Suprapubic skin (tissue), 4 donors: ENCODE data around the gene SMLR1. TPM values are rescaled to one million over a fixed set of nuclear protein-coding genes. Genes with fewer than 3 reads are reported as not detected.

Experiments used
- DNase-seq, 2 donors: peaks; one replicate each; pipeline ENCODE4 v3.0.0-alpha.2; 2019; ENCODE audit warnings: low spot score in 2 of 2
- H3K27ac ChIP-seq: fragments of 200-600 bp; sonication (generic); one replicate; pipeline ENCODE4 v1.5.1; 2019
- H3K27me3 ChIP-seq: fragments of 200-600 bp; sonication (generic); one replicate; pipeline ENCODE4 v1.5.1; 2019
- H3K36me3 ChIP-seq: fragments of 200-600 bp; sonication (generic); one replicate; pipeline ENCODE4 v1.5.1; 2019
- H3K4me1 ChIP-seq: fragments of 200-600 bp; sonication (generic); one replicate; pipeline ENCODE4 v1.5.1; 2019
- H3K4me3 ChIP-seq: fragments of 200-600 bp; sonication (generic); one replicate; pipeline ENCODE4 v1.5.1; 2019; ENCODE audit warnings: mild to moderate bottlenecking
- H3K9me3 ChIP-seq: fragments of 200-600 bp; sonication (generic); one replicate; pipeline ENCODE4 v1.5.1; 2019
- EP300 ChIP-seq: sonication (generic); formaldehyde crosslinking; IDR thresholded peaks from one replicate; pipeline ENCODE4 v1.6.1; 2017; ENCODE audit warnings: antibody characterized with exemption
- POLR2A ChIP-seq, 2 donors: fragments of 450-650 bp; IDR thresholded peaks; one replicate each; pipeline ENCODE4 v1.6.1; 2017; ENCODE audit warnings: antibody characterized with exemption in 2 of 2, mild to moderate bottlenecking in 2 of 2, moderate library complexity in 2 of 2
- POLR2AphosphoS5 ChIP-seq, 3 donors: sonication (generic); formaldehyde crosslinking; IDR thresholded peaks; one replicate each; pipeline ENCODE4 v1.6.1; 2017; ENCODE audit warnings: antibody characterized with exemption in 3 of 3
- WGBS: methylation state at CpG from one replicate; pipeline ENCODE4 v1.1.5; 2018; 5-methylcytosine and 5-hydroxymethylcytosine counted together
- total RNA-seq, 4 donors: library from RNA; depleted of rRNA; stranded (reverse); fragments of >200 nt; gene quantifications; one replicate each; pipeline ENCODE4 v1.1.0, GENCODE V29; 2016
- TF ChIP-seq, protein P1 (sequence below), 2 donors: fragments of 200-600 bp in 1 of 2; fragments of 450-650 bp in 1 of 2; sonication (generic) in 1 of 2; IDR thresholded peaks; one replicate each; pipeline ENCODE4 v1.5.1; 2016 to 2019; ENCODE audit warnings: antibody characterized with exemption in 2 of 2, mild to moderate bottlenecking in 1 of 2, moderate library complexity in 1 of 2

The SMLR1 gene
- total RNA-seq, 4 donors from 2014 or later = not detected

DNA sequence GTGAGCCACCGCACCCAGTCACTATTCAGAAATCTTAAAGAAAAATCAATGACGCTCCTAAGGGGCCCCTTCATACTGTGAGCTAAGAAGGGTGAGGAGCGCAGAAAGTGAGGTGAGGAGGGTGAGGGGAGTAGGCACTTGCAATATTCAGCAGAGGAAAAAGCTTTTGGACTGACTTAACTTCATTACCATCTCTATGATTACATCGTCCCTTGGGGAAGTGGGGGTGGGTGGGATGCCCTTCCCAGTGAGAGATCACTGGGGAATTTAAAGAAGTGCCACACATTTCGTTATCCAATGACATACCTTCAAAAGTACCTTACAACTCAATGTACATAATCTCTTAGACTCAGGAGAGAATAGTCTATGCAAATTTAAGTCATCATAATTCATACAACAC, 46.5 kb downstream of the SMLR1 start:
- no peak overlapping the region for H3K4me3 ChIP-seq
- H3K36me3 ChIP-seq = no peaks in the 10 kb centered on the region
- H3K9me3 ChIP-seq = no peaks in the 10 kb centered on the region
- no peak for DNase-seq
- H3K4me1 ChIP-seq = no peaks in the 10 kb centered on the region
- 95% methylated on average over 5 of the region's 5 CpGs for WGBS
- no peak for TF ChIP-seq EP300
- TF ChIP-seq, protein P1, sequence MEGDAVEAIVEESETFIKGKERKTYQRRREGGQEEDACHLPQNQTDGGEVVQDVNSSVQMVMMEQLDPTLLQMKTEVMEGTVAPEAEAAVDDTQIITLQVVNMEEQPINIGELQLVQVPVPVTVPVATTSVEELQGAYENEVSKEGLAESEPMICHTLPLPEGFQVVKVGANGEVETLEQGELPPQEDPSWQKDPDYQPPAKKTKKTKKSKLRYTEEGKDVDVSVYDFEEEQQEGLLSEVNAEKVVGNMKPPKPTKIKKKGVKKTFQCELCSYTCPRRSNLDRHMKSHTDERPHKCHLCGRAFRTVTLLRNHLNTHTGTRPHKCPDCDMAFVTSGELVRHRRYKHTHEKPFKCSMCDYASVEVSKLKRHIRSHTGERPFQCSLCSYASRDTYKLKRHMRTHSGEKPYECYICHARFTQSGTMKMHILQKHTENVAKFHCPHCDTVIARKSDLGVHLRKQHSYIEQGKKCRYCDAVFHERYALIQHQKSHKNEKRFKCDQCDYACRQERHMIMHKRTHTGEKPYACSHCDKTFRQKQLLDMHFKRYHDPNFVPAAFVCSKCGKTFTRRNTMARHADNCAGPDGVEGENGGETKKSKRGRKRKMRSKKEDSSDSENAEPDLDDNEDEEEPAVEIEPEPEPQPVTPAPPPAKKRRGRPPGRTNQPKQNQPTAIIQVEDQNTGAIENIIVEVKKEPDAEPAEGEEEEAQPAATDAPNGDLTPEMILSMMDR (IDR thresholded peaks at IDR 0.05) = no peak
- TF ChIP-seq POLR2AphosphoS5 (IDR thresholded peaks at IDR 0.05) = no peak
- TF ChIP-seq POLR2A (IDR thresholded peaks at IDR 0.05) = no peak
- no peaks in the 10 kb centered on the region for H3K27me3 ChIP-seq
- no peak overlapping the region for H3K27ac ChIP-seq

- Histone ChIP-seq H3K4me3 (no peak overlapping the region), H3K9me3 (no peaks in the 10 kb centered on the region), H3K27me3 (no peaks in the 10 kb centered on the region), H3K27ac (no peak overlapping the region), H3K36me3 (peaks cover 3% of the 10 kb centered on the region), H3K4me1 (no peaks in the 10 kb centered on the region)
- TF ChIP-seq, protein P1 (IDR thresholded peaks at IDR 0.05) = no peak
- TF ChIP-seq POLR2A (IDR thresholded peaks at IDR 0.05) (no peak), EP300 (no peak), POLR2AphosphoS5 (IDR thresholded peaks at IDR 0.05) (no peak)
- WGBS = 93% methylated on average over 6 of the region's 6 CpGs
- DNase-seq = no peak
These were observed 52.6 kb downstream of the SMLR1 start for GRCh38 chr6:130879826-130880225.

GRCh38 chr6:130882370-130882769, 55.2 kb downstream of the SMLR1 start:
- DNase-seq = no peak
- no peaks in the 10 kb centered on the region for H3K9me3 ChIP-seq
- H3K4me3 ChIP-seq = no peak overlapping the region
- TF ChIP-seq, protein P1 (IDR thresholded peaks at IDR 0.05) = no peak
- TF ChIP-seq POLR2A (IDR thresholded peaks at IDR 0.05) = no peak
- TF ChIP-seq POLR2AphosphoS5 (IDR thresholded peaks at IDR 0.05) = no peak
- TF ChIP-seq EP300 = no peak
- H3K27me3 ChIP-seq = no peaks in the 10 kb centered on the region
- H3K36me3 ChIP-seq = peaks cover 3% of the 10 kb centered on the region
- no peak overlapping the region for H3K27ac ChIP-seq
- no peaks in the 10 kb centered on the region for H3K4me1 ChIP-seq
- 76% methylated on average over 4 of the region's 4 CpGs for WGBS

GRCh38 chr6:130885392-130886192, 58.4 kb downstream of the SMLR1 start:
- no peaks in the 10 kb centered on the region for H3K4me1 ChIP-seq
- H3K36me3 ChIP-seq = peaks cover 3% of the 10 kb centered on the region
- H3K4me3 ChIP-seq = no peak overlapping the region
- no peak overlapping the region for H3K27ac ChIP-seq
- H3K9me3 ChIP-seq = no peaks in the 10 kb centered on the region
- TF ChIP-seq, protein P1 (IDR thresholded peaks at IDR 0.05) = peak; percentile 69 to 89
- TF ChIP-seq EP300 = no peak
- TF ChIP-seq POLR2AphosphoS5 (IDR thresholded peaks at IDR 0.05) = no peak
- TF ChIP-seq POLR2A (IDR thresholded peaks at IDR 0.05) = no peak
- WGBS = 29% methylated on average over 4 of the region's 4 CpGs
- H3K27me3 ChIP-seq = no peaks in the 10 kb centered on the region
- no peak for DNase-seq

Other genes with a start within 250 kb of the SMLR1 start
- 10 to 100 TPM; 11.4 to 26.8 (median 15.4) TPM for gene EPB41L2, start 235.8 kb downstream of the SMLR1 start, total RNA-seq